GM19372 (cell line): ENCODE measurements around the gene ARHGEF2.

Experiments
- ATAC-seq: cut with Tn5 transposase; IDR thresholded peaks from one replicate; pipeline ENCODE4 v1.9.1; 2021; ENCODE audit warnings: mild to moderate bottlenecking, low read depth, moderate library complexity; ENCODE audit not compliant: unreplicated experiment

Gene ARHGEF2

DNA sequence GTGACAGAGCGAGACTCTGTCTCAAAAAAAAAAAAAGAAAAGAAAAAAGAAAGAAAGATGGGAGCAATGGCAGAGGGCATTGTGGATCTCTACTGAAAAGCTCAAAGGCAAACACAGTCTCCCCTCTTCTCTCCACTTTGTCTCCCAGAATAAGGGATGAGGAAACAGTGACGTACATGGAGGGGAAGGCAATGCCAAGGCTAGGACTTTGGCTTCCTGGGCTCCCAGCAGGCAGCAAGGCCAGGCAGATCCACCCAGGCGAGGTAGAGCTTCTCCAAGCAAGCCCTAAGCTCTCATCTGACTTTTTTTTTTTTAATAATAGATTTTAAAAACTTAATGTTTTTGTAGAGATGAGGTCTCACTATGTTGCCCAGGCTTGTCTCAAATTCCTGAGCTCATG, 4.6 kb downstream of the ARHGEF2 start:
- ATAC-seq: no peak

DNA sequence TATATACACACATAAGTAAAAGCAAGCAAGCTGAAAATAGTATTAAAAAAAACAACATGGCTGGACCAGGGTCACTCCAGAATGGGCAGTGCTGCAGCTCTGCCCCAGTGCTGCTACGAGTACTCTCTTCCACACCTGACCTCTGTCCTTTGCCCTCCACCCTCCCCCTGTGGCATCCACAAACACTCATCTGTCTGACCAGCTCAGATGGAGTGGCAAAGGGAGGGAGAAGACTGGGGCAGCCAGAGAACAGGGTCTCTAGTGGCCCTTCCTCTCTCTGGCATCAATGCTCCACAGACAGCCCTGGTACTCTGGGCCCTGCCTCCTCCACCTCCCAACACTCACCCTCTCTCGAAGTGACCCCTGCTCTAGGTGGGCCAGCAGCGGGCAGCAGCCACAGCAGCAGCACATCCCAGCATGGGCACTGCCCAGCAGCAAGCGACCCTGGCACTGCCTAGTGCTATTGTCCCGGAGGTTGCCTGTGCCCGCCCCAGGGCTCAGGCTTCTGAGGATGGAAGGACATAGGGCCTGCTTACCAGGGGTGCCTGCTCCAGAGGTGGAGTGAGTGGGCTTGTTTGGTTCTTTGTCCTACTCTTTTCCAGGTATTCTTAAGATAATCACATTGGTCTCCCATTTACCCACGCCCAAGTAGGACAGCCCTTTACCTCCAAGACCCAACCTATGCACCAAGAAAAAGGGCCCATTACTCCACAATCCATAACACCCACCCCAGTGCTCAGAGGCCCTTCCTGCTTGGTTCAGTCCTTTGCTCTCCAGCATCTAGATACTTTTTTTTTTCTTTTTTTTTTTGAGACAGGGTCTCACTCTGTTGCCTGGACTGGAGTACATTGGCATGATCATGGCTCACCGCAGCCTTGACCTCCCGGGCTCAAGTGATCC, 6.2 kb downstream of the ARHGEF2 start:
- no peak for ATAC-seq

DNA sequence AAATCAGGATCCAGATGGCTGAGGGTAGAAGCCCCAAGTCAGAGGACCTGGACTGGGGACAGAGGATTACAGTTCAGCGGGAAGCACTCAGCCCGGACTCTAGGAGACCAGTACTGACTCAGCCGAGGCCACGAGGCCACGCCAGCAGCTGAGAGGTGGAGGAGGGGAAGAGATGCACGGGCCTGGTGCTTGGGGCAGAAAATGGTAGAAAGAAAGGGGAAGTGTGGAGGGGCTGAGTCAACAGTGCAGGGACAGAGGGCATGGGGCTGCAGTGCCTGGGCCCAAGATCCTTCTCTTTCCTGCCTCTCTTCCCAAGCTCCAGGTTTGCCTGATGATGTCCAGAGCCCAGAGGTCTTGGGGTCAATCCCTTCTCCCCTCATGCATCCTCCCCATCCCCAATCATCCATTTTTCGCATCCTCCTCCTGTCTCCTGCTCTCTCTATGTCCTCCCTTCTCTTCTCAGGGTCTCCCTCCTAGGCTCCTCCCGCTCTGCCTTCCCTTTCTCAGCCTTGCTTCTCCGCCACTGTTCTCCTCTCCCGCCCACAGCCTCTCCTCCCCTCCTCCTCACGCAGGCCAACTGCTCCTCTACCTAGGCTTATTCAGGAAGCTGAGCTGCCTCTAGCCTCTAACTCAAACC, 7.7 kb downstream of the ARHGEF2 start:
- peak; percentile 67 for ATAC-seq

DNA sequence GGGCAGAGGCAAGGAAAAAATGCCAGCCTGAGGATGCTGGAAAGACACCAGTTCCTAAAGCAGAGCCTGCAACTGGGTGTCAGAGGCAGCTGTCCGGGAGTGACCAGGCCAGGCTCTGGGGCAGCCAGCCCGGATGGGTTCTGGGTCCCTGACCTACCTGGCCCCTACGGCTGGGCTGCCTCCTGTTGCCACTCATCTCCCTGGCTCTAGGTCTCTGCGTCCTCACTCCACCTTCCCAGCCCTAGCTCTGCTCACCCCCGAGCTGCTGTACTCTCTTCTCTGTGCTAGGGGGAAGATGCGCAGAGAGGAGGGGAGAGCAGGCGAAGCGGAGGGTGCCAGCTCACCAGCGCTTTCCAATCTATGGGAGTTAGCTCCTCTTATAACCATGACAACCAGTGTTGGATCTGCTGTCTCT, 9.0 kb downstream of the ARHGEF2 start:
- ATAC-seq: no peak

DNA sequence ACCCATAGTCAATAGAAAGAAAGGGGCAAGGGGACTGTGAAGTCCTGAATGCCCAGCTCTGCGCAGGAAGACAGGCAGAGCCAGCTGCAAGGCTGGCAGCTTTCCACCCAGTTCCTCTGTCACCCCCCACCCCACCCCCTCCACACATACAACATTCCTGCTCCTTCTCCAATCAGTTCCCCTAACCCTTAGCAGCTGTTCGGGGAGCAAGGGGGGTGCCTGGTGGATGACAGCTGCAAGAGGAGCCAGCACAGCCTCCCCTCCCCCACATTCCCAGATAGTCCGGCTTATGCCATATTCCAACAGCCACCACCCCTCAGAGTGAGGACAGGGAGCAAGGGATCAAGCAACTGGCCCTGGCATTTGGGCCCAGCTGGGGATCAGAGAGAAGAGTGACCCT, 9.7 kb downstream of the ARHGEF2 start:
- no peak for ATAC-seq

DNA sequence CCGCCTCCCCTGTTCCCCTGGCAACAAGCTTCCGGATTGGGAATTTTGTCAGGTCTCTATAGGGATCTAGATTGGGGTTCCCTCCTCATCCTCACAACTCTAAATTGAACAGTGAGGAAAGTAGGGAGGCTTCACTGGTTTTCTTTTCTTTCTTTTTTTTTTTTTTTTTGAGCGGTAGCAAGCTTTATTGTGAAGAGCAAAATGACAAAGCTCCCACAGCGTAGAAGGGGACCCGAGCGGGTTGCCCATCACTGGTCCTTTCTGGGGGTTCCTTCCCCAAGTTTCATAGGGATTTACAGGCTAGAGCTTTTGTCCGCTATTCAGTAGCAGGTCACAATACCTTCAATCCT, 10.3 kb downstream of the ARHGEF2 start:
- no peak for ATAC-seq

DNA sequence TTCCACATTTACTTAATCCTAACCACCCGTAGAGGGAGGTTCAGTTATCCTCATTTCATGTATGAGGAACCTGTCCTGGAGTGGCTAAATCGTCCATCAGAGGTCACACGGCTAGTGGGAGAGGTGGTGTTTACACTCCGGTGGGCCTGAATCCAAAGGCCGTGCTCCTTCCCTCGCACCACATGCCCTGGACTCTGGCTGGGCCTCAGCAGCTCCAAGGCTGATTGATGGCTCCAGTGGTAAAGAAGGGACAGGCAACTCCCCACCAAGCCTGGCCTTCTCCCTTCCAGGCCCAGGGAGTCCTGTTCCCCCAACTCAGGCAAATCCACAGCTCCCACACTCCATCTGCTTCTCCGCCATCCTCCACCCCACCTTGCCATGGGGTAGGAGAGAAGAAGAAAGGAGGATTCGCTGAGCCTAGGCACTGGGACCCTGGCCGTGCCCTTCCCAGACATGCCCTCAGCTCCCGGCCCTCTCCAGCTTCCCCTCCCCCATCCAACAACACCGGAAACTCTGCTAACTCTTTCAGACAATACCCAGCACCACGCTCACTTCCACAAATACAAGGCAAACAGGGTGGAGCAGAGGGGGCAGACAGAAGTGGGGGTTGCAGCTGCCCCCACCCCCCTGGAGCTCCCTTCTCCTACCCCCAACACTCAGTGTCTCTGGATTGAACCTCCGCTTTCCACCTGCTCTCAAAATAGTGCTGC, 10.9 kb downstream of the ARHGEF2 start:
- ATAC-seq: no peak

DNA sequence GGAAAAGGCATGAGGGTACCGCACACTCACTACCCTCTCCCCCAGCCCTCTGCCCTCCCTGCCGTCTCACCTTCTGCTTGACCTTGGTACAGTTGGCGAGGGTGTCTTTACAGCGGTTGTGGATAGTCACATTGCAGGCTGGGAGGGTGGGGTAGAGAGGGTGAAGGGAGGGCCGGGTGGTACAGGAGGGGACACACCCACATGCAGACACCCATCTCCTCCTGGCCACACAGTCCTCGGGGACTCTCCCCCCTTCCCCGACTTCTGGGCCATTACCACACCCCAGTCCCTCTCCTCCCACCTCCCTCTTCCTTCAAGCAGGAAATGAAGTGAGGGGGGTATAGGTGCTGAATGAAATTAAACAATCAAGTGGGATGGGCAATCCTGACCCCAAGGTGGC, 11.6 kb downstream of the ARHGEF2 start:
- no peak for ATAC-seq

DNA sequence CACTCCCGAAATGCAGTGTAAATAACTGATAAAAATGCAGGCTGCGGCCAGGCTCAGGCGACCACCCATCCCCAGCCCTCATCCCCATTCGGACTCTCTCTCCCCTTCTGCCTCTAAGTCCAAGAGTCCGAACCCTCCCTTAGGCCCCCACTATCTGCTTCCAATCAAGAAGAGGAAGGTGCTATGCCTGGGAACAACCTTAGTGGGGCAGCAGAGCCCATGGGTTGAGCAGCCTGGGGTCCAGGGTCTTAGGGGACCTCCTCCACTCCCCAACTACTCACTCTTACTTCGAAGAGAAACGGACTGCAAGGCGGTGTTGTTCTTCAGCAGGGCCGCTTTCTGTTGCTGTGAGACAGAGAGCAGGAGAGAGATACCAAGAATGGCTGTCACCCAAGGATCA, 12.2 kb downstream of the ARHGEF2 start:
- no peak for ATAC-seq

DNA sequence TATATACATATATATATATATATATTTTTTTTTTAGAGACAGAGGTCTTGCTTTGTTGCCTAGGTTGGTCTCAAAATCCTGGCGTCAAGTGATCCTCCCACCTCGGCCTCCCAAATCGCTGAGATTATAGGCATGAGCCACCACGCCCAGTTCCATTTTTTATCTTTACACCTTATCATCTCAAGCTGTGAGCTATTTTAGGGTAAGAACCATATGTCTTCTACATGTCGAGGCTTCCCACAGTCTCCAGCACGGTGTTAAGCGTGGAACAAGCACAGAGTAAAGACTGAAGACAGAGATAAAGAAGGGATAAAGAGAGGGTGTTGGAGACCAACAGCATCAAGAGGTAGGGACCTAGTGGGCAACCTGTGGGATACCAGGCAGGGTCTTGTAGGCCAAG, 14.2 kb downstream of the ARHGEF2 start:
- ATAC-seq: no peak

DNA sequence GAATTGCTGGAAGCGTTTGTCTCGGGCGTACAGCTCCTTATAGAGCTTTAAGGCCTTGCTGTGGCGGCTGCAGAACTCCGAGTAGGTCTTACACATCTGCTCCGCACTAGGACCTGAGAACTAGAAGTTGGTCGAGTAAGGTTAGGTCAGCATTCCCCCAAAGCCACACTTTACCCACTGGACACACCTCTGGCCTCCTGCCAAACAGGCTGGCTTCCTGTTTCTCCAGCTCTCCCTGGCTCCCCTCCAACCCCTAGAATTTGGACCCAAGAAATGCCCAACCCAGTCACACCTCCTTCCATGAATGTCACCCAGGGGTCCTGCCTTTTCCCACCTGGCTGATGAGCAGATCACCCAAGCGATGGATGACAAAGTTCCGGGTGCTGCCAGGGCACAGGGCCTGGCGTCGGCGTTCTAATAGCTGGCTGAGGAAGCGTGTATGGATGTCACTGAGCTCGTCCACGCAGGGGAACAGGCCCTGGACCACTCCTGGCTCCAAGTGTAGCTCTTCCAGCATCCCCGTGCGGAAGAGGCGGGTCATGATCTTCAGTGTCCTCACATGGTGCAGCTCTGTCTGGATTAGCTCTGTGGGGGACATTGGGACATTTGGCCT, 15.6 kb downstream of the ARHGEF2 start:
- no peak for ATAC-seq

DNA sequence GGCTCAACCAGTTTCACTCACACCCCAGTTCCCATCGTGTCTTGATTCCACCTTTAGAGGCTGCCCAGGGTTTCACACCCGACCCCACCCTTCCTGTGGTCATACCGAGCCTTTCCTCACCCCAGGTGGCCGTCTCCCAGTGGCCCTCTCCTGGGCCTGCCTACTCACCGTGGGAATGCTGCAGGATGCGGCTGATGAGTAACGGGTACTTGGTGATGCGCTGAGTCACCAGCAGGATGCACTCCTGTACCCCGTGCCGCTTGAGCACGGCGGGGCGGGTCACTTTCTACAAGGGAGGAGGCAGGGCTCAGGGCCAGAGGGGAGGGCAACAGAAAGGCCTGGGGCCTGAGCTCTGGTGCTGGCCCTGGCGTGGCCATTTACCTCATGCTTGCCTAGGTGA, 16.4 kb downstream of the ARHGEF2 start:
- no peak for ATAC-seq

DNA sequence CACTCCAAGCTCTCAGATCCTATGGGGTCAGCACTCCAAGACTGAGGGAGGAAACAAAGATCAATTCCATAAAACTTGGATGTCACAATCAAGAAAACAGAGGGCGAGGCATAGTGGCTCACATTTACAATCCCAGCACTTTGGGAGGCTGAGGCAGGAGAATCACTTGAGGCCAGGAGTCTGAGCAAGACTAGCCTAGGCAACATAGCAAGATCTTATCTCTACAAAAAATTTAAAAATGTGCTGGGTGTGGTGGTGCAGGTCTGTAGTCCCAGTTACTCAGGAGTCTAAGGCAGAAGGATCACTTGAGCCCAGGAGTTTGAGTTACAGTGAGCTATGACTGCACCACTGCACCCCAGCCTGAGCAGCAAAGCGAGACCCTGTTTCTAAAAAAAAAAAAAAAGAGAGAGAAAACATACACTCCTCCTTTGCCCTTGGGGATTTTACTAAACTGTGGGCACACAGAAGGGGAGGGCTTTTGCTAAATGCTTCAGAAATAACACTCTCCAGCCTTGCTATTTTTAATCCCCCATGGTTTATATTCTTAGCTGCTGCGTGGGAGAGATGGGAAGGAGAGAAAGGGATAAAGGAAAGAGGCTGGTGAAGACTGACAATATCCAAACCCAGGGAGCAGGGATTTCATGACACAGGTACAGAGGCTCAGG, 18.1 kb downstream of the ARHGEF2 start:
- ATAC-seq: no peak

DNA sequence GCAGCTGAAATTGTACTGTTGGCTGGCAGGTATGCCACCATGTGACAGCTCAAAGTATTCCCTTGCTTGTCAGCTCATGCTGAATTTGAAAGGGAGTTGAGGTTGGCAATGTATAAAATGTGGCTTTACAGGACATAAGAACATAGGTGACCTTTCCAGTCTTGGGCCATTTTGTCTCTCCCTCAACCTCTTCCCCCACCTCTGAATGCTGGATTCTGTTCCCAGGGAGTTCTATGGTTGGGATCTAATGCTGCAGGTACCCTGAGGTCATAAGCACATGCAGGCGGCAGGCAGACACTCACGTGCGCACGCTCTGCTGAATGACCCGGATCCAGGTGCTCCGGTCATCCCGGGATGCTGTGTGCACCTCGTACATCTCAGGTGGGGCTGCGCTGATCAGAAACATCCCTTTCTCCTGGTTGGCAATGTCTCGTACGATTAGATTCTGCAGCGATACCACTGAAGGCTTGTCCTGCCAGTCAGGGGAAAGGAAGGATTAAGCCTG, 20.9 kb downstream of the ARHGEF2 start:
- ATAC-seq: no peak

DNA sequence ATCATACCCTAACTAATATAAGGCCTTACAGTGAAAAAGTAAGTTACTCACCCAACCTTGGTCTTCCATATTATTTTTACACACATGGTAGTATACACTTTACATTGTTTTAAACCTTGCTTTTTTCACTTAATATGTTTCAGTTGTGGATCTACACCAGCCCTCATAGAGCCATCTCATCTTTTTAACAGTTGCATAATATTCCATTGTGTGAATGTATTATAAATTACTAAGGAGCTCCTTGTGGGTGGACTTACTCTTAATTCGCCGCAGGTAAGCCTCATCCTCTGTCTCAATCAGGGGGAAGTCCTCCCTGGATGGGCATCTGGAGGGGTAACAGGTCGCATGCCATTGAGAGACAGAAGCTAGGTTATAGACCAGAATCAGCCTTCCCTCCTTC, 23.7 kb downstream of the ARHGEF2 start:
- no peak for ATAC-seq

DNA sequence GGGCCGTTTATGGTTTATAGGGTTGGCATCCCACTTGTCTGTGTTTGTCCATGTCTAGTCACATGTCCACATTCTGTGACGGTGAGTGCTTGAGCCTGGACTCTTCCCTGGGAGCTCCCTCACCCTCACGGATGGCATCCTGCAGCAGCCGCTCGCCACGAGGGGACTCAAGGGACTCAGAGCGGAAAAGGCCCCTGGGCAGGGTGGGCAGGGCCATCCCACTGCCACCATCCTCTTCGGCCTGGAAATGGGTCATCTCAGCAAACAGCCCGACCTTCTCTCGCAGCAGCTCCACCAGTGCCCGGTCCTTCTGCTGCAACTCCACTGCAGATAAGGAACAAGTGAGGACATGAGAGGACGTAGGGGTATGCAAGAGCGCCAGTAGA, 25.8 kb downstream of the ARHGEF2 start:
- ATAC-seq: no peak

DNA sequence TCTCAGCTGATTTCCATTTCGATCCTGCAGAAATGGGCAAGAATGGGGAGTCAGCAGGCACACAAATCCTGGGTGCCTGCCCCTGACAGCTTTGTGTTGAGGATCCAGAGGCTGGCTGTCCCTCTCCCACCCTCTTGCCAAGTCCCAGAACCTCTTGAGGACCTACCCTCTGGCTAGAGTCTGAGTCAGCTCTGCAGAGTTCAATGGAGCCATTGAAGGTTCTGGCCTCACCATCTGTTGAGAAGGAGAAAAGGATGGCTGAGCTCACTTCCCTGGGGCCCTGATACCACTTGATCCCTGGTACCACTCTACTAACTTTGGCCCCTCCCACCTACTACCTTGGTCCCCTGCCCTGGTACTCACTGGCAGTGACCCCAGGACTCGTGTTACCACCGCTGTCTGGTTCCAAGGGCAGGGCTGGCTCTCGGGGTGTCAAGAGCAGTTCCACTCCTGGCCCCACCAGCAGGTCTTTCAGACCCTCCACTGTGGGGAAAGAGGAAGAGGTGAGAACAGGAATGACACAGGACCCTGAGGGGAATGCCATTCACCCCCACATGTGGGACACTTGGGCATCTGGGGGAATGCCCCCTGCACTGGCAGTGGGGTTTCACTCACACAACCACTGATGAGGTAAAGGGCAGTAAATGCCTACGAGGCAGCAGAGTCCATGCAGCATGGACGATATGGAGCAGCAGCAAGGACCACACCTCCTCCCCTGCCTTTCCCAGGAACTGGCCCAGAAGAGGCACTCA, 26.4 kb downstream of the ARHGEF2 start:
- no peak for ATAC-seq

DNA sequence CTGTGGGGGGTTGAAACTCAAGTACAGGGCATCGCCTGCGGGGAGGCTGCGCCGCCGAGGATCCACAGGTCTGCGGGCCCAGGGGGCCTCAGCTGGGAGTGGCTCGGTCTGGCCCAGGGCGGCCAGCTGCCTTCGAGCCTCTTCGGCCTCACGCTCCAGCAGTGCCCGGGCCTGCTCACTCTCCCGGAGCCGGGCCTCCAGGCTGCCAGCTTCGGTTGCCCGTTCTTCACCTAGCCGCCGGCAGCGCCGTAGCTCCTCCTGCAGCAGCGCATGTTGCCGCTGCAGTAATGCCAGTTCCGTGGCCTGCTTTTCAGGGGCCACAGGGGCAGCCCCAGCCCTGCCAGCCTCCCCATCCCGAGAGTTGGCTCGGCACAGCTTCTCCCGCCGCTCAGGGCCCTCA, 27.5 kb downstream of the ARHGEF2 start:
- ATAC-seq: no peak

DNA sequence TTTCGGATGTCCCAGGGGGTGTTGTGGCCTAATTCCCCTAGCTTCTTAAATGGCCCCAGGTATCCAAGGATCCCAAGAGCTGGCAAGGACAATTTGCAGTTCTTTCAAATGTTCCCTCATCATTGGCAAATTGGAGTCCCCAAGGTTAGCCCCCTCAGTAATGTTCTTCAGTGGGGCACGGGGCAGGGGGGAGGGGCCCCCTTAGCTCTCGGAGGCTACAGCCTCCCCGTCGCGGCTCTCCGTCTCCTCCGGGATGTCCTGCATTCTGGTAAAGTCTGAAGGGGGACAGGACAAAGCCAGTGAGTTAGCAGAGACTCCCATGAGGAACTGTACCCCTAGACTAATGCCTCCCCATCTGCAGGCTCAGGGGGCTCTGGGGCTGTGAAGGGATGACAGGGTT, 30.6 kb downstream of the ARHGEF2 start:
- ATAC-seq: no peak

DNA sequence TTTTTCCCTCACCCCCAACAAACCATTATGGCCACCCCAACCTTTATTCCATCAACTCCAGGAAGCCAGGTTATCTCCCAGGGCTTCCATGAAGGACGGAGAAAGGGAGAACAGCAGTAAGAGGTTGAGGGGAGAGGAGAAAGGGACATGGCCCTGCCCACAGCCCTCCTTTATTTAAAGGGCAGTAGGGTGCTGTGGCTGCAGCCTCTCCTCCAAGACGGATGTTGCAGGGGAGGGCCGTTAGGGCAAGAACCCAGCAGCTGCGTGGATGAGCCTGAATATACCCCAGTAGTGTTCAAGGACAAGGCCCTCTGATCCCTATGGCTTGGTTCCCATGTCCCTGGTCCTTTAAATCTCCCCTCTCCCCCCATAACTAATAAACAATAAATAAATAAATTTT, 31.1 kb downstream of the ARHGEF2 start:
- ATAC-seq: no peak
